EL (cell line): ENCODE results near the gene DNAH9.
"Not testable (repeated sequence)": the region's sequence is repeated elsewhere in the genome, so short reads cannot be mapped to it uniquely, and the experiment has no call there.

Experiments used
- DNase-seq: peaks from one replicate; pipeline ENCODE4 v3.0.0-alpha.2; 2016

The DNAH9 gene

GRCh38 chr17:11925262-11926021, 327.2 kb downstream of the DNAH9 start:
- no peak for DNase-seq

GRCh38 chr17:11928436-11928835, 330.2 kb downstream of the DNAH9 start:
- no peak for DNase-seq

GRCh38 chr17:11932337-11932898, 334.1 kb downstream of the DNAH9 start:
- DNase-seq: no peak

- peak; percentile 49 for DNase-seq
Measured at GRCh38 chr17:11935734-11936406, 337.6 kb downstream of the DNAH9 start.

- no peak for DNase-seq
Measured at GRCh38 chr17:11940904-11941303, 342.6 kb downstream of the DNAH9 start.

DNA sequence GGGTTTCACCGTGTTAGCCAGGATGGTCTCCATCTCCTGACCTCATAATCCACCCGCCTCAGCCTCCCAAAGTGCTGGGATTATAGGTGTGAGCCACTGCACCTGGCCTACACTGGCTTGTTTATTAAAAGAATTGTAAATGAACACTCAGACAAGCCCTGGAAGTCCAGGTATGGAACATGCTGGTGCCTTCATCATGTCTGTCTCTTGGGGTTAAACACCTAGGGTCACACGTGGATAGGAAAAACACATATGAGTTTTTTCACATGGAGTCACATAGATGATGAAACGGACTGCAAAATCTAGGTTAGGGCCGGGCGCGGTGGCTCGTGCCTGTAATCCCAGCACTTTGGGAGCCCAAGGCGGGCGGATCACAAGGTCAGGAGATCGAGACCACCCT, 344.8 kb downstream of the DNAH9 start:
- DNase-seq: not testable (repeated sequence)

GRCh38 chr17:11943759-11944347, 345.6 kb downstream of the DNAH9 start:
- DNase-seq: no peak

GRCh38 chr17:11944587-11944986, 346.3 kb downstream of the DNAH9 start:
- peak; percentile 9 for DNase-seq

GRCh38 chr17:11948789-11949188, 350.5 kb downstream of the DNAH9 start:
- DNase-seq: peak; percentile 60

DNA sequence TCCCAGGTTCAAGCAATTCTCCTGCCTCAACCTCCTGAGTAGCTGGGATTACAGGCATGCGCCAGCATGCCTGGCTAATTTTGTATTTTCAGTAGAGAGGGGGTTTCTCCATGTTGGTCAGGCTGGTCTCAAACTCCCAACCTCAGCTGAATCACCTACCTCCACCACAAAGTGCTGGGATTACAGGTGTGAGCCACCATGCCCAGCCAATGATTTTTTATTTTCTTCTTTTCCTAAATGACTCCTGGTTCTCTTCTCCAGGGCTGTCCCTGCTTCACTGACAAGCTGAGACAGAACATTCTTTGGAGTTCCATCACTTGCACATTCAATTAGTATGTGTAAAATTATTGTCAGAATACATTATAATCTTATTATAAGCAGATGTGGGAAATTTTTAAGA, 351.3 kb downstream of the DNAH9 start:
- DNase-seq: not testable (repeated sequence)

- DNase-seq: no peak
Measured at GRCh38 chr17:11950771-11951519, 352.7 kb downstream of the DNAH9 start.

GRCh38 chr17:11952610-11953009, 354.3 kb downstream of the DNAH9 start:
- DNase-seq: no peak

DNA sequence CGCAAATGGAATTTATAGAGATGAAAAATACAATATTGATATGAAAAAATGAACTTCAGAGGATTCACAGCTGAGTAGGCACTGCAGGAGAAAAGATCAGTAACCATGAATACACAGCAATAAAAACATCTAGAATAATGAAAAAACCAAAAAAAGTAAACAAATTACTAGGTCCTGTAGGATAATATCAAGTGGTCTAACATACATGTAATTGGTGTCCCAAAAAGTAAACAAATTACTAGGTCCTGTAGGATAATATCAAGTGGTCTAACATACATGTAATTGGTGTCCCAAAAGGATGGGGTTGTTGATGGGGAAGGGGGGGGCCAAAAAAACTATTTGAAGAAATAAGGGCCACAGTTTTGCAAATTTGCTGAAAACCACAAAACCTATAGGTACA, 355.7 kb downstream of the DNAH9 start:
- no peak for DNase-seq

- no peak for DNase-seq
Measured at GRCh38 chr17:11954936-11955335, 356.7 kb downstream of the DNAH9 start.

DNA sequence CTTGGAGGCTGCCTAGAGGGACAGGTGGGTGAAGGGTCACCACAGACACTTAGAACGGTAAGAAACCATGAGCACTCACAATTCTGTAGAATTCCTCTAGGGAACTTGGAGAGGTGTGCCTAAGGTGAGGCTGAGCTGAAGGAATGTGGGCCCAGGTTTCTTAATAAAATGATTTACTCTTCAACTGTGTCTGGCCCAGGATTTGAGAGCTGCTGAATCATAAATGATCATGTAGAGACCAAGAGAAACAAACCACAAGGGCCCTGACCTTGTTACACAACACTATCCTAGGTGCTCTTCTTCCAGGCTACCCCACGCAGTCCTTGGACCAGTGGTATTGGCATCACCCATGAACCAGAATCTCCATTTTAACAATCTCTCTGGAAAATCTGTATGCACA, 371.3 kb downstream of the DNAH9 start:
- no peak for DNase-seq

DNA sequence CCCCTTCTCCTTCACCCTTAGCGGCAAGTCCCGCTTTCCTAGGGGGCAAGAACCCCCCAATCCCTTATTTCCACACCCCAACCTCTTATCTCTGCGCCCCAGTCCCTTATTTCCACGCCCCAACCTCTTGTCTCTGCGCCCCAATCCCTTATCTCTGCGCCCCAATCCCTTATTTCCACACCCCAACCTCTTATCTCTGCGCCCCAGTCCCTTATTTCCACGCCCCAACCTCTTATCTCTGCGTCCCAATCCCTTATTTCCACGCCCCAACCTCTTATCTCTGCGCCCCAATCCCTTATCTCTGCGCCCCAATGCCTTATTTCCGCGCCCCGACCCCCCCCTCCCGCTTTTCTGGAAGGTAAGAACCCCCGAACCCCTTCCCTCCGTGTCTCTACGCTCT, 374.5 kb downstream of the DNAH9 start:
- DNase-seq: not testable (repeated sequence)

DNA sequence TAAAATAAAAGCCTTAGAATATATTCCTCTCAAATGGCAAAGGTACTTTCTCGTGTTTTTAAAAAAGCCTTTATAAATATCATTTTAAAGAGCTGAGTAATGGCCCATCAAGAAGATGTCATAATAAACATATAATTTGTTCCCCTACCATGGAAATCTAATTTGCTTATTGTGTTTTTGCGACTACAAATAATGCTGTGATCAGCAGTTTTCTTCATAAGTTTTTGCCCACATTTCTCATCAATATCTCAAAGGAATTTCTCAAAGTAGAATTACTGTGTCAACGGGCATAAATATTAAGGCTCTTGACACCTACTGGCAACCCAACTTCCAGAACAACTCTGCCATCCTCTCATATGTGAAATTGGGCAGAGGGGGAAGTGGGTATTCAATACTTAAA, 381.5 kb downstream of the DNAH9 start:
- DNase-seq: no peak

DNA sequence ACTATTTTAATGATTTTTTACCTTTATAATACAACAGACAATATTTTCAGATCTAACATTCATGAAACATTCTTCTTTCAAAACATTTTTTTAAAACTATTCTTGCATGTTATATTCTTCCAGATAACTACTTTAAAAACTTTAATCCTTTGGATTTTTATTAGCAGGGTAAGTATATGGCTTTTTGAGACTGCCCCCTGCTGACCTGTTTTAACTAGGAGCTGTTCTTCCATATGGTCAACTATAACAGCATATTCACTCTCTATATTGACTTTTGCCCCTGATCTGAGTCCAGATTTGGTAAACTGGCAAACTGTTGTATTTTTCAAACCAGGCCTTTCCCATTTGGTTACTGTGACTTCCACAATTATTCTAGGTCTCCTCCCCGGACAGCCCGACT, 382.5 kb downstream of the DNAH9 start:
- DNase-seq: peak; percentile 2

GRCh38 chr17:11981862-11982261, 383.6 kb downstream of the DNAH9 start:
- DNase-seq: no peak

- no peak for DNase-seq
Measured at GRCh38 chr17:11986179-11986941, 388.1 kb downstream of the DNAH9 start.

DNA sequence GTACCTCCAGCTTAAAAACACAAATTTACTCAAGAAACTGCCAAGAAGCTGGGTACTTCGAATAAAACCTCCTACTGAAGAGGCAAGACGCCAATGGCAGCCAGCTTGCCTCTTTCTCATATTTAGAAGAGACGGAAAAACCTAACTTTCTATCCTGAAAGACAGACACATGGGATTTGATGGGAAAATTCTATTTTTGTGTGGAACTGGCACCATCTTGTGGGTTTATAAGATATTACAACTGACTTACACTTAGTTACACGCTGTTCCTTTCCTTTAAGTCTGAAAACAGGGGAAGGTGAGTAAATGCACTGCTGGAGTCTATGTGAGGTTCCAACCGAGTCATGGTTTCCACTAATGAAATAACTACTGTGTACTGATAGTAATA, 388.7 kb downstream of the DNAH9 start:
- peak; percentile 59 for DNase-seq

- DNase-seq: no peak
Measured at GRCh38 chr17:11990363-11990983, 392.2 kb downstream of the DNAH9 start.
